Measurements from ENCODE around the gene TAOK2. TPM values are rescaled to one million over a fixed set of nuclear protein-coding genes. Genes with fewer than 3 reads are reported as not detected.

TAOK2 gene
- total RNA-seq, 4 donors from 2014 or later: 28.4 to 70.0 (median 46.6) TPM

GRCh38 chr16:29988346-29989075 is 14.8 kb downstream of the TAOK2 start:
- Histone ChIP-seq H3K4me1 (no peaks in the 10 kb centered on the region), H3K4me3 (no peak overlapping the region), H3K27ac (no peak overlapping the region), H3K9me3 (no peaks in the 10 kb centered on the region), H3K36me3 (no peaks in the 10 kb centered on the region), H3K27me3 (no peaks in the 10 kb centered on the region)
- no peak for DNase-seq
- intact Hi-C loops (cut with DNase I; ENCODE audit: low total_unique reads): no loop called here
- TF ChIP-seq, protein P1, sequence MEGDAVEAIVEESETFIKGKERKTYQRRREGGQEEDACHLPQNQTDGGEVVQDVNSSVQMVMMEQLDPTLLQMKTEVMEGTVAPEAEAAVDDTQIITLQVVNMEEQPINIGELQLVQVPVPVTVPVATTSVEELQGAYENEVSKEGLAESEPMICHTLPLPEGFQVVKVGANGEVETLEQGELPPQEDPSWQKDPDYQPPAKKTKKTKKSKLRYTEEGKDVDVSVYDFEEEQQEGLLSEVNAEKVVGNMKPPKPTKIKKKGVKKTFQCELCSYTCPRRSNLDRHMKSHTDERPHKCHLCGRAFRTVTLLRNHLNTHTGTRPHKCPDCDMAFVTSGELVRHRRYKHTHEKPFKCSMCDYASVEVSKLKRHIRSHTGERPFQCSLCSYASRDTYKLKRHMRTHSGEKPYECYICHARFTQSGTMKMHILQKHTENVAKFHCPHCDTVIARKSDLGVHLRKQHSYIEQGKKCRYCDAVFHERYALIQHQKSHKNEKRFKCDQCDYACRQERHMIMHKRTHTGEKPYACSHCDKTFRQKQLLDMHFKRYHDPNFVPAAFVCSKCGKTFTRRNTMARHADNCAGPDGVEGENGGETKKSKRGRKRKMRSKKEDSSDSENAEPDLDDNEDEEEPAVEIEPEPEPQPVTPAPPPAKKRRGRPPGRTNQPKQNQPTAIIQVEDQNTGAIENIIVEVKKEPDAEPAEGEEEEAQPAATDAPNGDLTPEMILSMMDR (IDR thresholded peaks at IDR 0.05): no peak
- no peak for TF ChIP-seq POLR2A (IDR thresholded peaks at IDR 0.05)

GRCh38 chr16:29989111-29989858 is 15.6 kb downstream of the TAOK2 start:
- peaks cover 0 to 1% of the 10 kb centered on the region in 2 donors for H3K4me1 ChIP-seq
- H3K27ac ChIP-seq: no peak overlapping the region
- no peaks in the 10 kb centered on the region for H3K9me3 ChIP-seq
- DNase-seq: no peak
- H3K36me3 ChIP-seq: no peaks in the 10 kb centered on the region
- intact Hi-C loops (cut with DNase I; ENCODE audit: low total_unique reads): no loop called here
- H3K4me3 ChIP-seq: no peak overlapping the region
- no peak for TF ChIP-seq POLR2A (IDR thresholded peaks at IDR 0.05)
- TF ChIP-seq, protein P1 (IDR thresholded peaks at IDR 0.05): no peak
- no peaks in the 10 kb centered on the region for H3K27me3 ChIP-seq

DNA sequence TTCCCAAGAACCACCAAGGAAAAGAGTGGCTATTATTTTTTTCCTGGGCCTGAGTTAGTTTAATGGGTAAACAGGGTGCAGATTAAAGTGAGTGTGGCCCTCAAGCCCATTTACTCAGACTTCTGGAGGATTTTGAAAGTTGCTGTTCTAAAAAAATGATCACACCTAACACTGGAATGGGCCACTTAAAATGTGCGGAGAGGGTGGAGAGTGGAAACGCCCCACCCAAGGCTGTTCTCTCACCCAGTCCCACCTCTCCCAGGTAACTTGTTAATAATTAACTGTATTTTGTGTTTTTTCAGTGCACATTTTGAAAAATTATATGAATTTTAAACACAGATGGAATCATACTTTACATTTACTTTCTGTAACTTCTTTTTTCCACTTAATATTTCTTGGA is 16.4 kb downstream of the TAOK2 start:
- intact Hi-C loops (cut with DNase I; ENCODE audit: low total_unique reads): no loop called here
- Histone ChIP-seq H3K4me1 (peaks cover 0 to 8% of the 10 kb centered on the region in 2 donors), H3K27me3 (no peaks in the 10 kb centered on the region), H3K4me3 (no peak overlapping the region), H3K36me3 (no peaks in the 10 kb centered on the region), H3K9me3 (no peaks in the 10 kb centered on the region), H3K27ac (no peak overlapping the region)
- TF ChIP-seq, protein P1 (IDR thresholded peaks at IDR 0.05): no peak
- TF ChIP-seq POLR2A (IDR thresholded peaks at IDR 0.05): no peak
- no peak for DNase-seq

- intact Hi-C loops (cut with DNase I; ENCODE audit: low total_unique reads): no loop called here
These were observed 17.4 kb downstream of the TAOK2 start for GRCh38 chr16:29990883-29991570.

More at GRCh38 chr16:29990883-29991570, 17.4 kb downstream of the TAOK2 start:
- H3K27ac ChIP-seq: no peak overlapping the region
- H3K4me3 ChIP-seq: no peak overlapping the region
- TF ChIP-seq, protein P1 (IDR thresholded peaks at IDR 0.05): no peak
- TF ChIP-seq POLR2A (IDR thresholded peaks at IDR 0.05): no peak
- no peaks in the 10 kb centered on the region for H3K36me3 ChIP-seq
- no peak for DNase-seq
- H3K27me3 ChIP-seq: no peaks in the 10 kb centered on the region
- H3K4me1 ChIP-seq: peaks cover 0 to 8% of the 10 kb centered on the region in 2 donors
- H3K9me3 ChIP-seq: no peaks in the 10 kb centered on the region

All from uterus (tissue), 4 donors.